Activated CD4-positive, CD25-positive, alpha-beta regulatory T cell treated with anti-CD3 and anti-CD28 coated beads, Interleukin-2, amount 50 U/mL, for 24 hours (primary cell): ENCODE results near the gene QRSL1.
"Not testable (repeated sequence)": the region's sequence is repeated elsewhere in the genome, so short reads cannot be mapped to it uniquely, and the experiment has no call there.

Source experiments
- ATAC-seq, 2 donors: fragments of 150-1000 bp; cut with Tn5 transposase; one replicate each; pipeline ENCODE4 v1.10.0; 2021; ENCODE audit warnings: mild to moderate bottlenecking in 1 of 2, moderate library complexity in 1 of 2

QRSL1 gene

DNA sequence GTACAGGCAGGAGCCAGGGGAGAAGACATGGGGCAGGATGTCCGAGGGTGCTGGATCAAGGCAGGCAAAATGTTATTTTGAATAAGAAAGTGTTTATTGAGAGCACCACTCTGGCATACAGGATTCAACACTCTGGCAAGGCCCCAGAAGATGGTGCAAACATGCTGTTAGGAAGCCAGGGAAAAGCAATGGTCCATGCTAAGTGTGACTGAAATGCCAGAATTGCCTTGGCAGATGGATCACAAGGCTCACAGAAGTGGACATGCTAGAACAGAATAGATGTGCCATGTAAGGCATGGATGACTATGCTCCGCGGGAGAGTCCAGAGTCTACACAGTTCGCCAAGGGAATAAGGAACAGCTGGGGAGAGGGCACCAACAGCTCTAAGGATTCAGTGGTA lies 54.6 kb downstream of the QRSL1 start:
- no peak for ATAC-seq

- ATAC-seq, result no peak
Observed at GRCh38 chr6:106685833-106686232, 56.5 kb downstream of the QRSL1 start.

GRCh38 chr6:106688177-106688951 lies 59.0 kb downstream of the QRSL1 start:
- ATAC-seq, result no peak

DNA sequence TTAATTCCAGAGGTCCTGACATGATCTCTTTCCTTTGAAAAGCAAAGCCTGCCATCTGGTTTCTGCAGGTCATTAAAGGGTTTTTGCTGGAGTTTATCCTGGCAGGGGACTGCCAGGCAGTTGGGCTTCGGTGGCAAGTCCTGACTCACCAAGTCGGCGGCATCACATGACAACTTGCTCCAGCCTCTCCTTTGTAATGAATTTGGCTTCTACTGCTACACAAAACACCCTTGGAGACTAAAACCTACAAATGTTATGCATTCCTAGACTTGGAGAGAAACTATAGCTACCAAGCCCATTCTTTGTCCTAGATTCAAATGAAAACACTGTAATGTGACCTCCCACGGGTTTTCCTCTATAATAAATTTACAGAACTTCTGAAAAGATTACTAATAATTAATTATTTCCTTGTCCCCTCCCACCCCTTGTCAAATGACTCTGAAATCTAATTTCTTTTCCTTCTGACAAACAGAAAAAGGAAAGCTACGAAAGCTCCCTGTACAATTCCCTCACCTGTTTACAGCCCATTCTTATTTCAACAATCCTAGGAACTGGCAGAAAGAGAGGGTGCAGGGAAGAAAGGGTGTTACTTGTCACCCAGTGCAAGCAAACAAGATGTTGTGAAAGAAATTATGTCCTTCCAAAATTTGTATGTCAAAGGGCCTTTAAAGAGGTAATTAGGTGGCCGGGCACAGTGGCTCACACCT lies 62.9 kb downstream of the QRSL1 start:
- ATAC-seq, result no peak

GRCh38 chr6:106692819-106693208 lies 63.4 kb downstream of the QRSL1 start:
- no peak for ATAC-seq

DNA sequence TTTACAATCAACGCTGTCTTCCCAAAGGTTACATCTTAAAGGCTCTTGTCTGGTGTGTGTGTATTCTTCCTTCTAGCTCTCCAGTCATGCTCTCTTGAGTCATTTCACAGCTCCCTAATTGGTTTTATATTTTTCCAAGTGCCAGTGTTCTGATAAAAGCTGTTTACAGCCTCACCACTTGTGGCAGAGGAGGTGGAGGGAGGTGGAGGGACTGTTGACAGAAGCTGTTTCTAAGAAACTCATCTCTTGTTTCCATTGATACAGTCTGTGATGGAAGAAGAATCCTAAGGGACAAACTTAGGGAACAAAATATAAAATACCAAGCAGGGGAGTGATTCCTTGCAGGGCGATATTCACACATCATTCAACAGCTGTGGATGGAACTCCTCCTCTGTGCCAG lies 64.0 kb downstream of the QRSL1 start:
- ATAC-seq, result no peak

GRCh38 chr6:106694343-106694742 lies 65.0 kb downstream of the QRSL1 start:
- ATAC-seq, result no peak

DNA sequence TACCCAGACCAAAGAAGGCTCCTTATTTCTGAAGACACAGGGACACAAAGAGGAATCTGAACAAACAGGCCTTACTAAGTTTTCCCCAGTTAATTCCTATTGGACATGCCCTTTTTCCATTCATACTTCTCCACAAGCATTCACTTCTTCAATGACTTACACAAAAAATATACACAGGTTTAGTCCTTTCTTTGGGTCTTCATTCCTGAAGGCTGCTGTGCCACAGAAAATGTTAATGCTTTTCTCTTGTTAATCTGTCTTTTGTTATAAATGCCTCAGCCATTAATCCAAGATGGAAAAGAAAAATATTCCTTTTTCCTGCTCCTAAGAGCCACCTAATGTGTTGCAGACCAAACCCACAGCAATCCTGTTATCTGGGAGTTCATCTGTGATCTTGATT lies 71.2 kb downstream of the QRSL1 start:
- ATAC-seq, result no peak

DNA sequence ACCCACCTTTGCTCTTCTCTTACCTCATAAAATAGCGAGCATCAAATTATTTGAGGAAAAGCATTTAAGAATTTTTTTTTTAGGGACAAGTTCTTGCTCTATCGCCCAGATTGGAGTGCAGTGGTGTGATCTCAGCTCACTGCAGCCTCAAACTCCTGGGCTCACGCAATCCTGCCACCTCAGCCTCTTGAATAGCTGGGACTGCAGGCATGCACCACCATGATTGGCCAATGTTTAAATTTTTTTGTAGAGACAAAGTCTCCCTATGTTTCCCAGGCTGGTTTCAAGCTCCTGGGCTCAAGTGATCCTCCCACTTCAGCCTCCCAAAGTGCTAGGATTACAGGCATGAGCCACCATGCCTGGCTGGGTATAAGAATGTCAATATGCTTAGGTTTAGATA lies 71.8 kb downstream of the QRSL1 start:
- not testable (repeated sequence) for ATAC-seq

DNA sequence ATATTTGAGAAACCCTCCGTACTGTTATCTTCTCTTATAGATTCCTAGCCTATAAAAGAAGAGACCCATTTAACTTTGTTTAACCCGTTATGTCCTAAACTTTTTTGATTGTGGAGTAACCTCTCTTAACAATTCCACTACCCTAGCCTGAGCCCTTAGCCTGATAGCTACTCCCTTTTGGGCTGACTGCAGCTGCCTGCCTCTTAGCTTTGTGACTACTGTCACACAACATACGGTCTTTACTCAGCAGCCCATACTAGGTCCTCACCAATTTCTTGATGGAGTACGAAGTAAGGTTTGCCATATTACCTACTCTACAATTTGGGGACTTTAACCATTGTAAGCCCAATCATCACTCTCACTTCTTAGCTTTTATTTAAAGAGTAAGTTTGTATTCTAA lies 72.7 kb downstream of the QRSL1 start:
- ATAC-seq, result no peak

- ATAC-seq, result no peak
Observed at GRCh38 chr6:106702451-106703110, 73.2 kb downstream of the QRSL1 start.

GRCh38 chr6:106704327-106704726 lies 74.9 kb downstream of the QRSL1 start:
- no peak for ATAC-seq

- ATAC-seq, result no peak
Observed at GRCh38 chr6:106705156-106705555, 75.8 kb downstream of the QRSL1 start.

- no peak for ATAC-seq
Observed at GRCh38 chr6:106710580-106710979, 81.2 kb downstream of the QRSL1 start.

DNA sequence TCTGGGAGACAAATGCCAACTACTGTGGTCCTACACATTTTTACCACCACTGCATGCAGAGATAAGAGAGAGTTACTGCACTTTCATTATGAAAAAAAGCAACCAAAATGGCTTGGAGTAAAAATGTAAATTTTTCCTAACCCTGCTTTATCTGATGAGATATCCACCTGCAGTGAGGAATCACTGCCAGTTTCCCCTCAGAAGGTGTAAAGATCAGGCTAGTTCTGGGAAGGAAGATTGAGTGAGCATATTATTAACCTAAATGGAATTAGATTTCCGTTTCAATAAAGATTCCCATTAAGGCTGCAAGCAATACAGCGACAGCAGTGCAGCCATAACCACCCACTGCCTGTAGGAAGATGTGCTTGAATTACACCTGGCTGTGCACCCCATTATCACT lies 84.9 kb downstream of the QRSL1 start:
- no peak for ATAC-seq

DNA sequence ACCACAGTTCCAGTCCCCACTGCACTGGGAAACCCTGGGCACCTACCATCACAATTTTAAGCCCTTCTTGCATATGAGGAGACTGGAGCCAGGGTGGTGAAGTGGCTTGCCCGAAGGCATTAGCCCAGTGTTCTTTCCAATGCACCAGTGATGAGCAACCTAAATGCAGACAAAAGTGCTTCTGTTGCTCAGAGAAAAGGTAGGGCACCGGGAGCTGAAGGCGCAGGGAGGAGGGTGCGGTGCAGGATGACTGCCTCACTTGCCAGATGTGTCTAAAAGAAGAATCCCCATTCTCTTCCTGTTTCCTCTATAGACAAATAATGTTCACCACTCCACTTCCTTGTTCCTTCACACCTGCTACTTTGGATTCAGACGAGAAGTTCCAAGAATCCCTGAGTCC lies 86.5 kb downstream of the QRSL1 start:
- no peak for ATAC-seq

- no peak for ATAC-seq
Observed at GRCh38 chr6:106716966-106717365, 87.6 kb downstream of the QRSL1 start.
